ENCODE data around the gene STK11. TPM values are rescaled to one million over a fixed set of nuclear protein-coding genes. Genes with fewer than 3 reads are reported as not detected.

The STK11 gene
- total RNA-seq, 1 experiment from 2014 or later: 116 TPM

GRCh38 chr19:1158885-1159448 is 46.6 kb upstream of the STK11 start:
- TF ChIP-seq SIN3A (IDR thresholded peaks at IDR 0.05; ENCODE audit: borderline replicate concordance, insufficient read depth, low read depth, low read length) (no peak), TCF7L2 (IDR thresholded peaks at IDR 0.05; ENCODE audit: low read depth, low read length) (no peak), POLR2AphosphoS5 (IDR thresholded peaks at IDR 0.05; ENCODE audit: low read depth, low read length) (no peak)
- TF ChIP-seq, protein P1, sequence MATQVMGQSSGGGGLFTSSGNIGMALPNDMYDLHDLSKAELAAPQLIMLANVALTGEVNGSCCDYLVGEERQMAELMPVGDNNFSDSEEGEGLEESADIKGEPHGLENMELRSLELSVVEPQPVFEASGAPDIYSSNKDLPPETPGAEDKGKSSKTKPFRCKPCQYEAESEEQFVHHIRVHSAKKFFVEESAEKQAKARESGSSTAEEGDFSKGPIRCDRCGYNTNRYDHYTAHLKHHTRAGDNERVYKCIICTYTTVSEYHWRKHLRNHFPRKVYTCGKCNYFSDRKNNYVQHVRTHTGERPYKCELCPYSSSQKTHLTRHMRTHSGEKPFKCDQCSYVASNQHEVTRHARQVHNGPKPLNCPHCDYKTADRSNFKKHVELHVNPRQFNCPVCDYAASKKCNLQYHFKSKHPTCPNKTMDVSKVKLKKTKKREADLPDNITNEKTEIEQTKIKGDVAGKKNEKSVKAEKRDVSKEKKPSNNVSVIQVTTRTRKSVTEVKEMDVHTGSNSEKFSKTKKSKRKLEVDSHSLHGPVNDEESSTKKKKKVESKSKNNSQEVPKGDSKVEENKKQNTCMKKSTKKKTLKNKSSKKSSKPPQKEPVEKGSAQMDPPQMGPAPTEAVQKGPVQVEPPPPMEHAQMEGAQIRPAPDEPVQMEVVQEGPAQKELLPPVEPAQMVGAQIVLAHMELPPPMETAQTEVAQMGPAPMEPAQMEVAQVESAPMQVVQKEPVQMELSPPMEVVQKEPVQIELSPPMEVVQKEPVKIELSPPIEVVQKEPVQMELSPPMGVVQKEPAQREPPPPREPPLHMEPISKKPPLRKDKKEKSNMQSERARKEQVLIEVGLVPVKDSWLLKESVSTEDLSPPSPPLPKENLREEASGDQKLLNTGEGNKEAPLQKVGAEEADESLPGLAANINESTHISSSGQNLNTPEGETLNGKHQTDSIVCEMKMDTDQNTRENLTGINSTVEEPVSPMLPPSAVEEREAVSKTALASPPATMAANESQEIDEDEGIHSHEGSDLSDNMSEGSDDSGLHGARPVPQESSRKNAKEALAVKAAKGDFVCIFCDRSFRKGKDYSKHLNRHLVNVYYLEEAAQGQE (IDR thresholded peaks at IDR 0.05; ENCODE audit: insufficient read depth in 1 of 2, low read depth in 2 of 2, low read length in 1 of 2): no peak
- TF ChIP-seq, protein P2, sequence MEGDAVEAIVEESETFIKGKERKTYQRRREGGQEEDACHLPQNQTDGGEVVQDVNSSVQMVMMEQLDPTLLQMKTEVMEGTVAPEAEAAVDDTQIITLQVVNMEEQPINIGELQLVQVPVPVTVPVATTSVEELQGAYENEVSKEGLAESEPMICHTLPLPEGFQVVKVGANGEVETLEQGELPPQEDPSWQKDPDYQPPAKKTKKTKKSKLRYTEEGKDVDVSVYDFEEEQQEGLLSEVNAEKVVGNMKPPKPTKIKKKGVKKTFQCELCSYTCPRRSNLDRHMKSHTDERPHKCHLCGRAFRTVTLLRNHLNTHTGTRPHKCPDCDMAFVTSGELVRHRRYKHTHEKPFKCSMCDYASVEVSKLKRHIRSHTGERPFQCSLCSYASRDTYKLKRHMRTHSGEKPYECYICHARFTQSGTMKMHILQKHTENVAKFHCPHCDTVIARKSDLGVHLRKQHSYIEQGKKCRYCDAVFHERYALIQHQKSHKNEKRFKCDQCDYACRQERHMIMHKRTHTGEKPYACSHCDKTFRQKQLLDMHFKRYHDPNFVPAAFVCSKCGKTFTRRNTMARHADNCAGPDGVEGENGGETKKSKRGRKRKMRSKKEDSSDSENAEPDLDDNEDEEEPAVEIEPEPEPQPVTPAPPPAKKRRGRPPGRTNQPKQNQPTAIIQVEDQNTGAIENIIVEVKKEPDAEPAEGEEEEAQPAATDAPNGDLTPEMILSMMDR (IDR thresholded peaks at IDR 0.05): no peak
- in situ Hi-C loops (cut with HindIII; ENCODE audit: low pct_unique_long_range_greater_than_20kb, low sequenced_read_pairs) (no loop called here), intact Hi-C loops (cut with micrococcal nuclease; ENCODE audit: unreplicated experiment) (no loop called here)
- H3K27me3 ChIP-seq (ENCODE audit: control insufficient read depth, insufficient read depth, low read length): no peaks in the 10 kb centered on the region
- peaks cover 57% of the 10 kb centered on the region for H3K4me1 ChIP-seq (ENCODE audit: control insufficient read depth, insufficient read depth, low read length)
- ATAC-seq: no peak
- ChIA-PET POLR2A (no interaction called here), CTCF (no interaction called here)
- no TSS peak for BruUV-seq (replicated peaks)
- H3K36me3 ChIP-seq (ENCODE audit: control insufficient read depth, insufficient read depth, low read length): no peaks in the 10 kb centered on the region
- no peak overlapping the region; the same call in 1 of the 2 replicates for H3K27ac ChIP-seq (ENCODE audit: low read length)
- H3K4me3 ChIP-seq (ENCODE audit: low read depth in 2 of 2, low read length in 2 of 2): no peak overlapping the region
- H3K9me3 ChIP-seq (ENCODE audit: control insufficient read depth, insufficient read depth, low read depth, low read length): no peaks in the 10 kb centered on the region
- no peak for DNase-seq (ENCODE audit: low read depth, low spot score)

- in situ Hi-C loops (cut with HindIII; ENCODE audit: low pct_unique_long_range_greater_than_20kb, low sequenced_read_pairs) (no loop called here), intact Hi-C loops (cut with micrococcal nuclease; ENCODE audit: unreplicated experiment) (no loop called here)
- ChIA-PET CTCF (no interaction called here), POLR2A (no interaction called here)
- no TSS peak for BruUV-seq (replicated peaks)
- H3K4me3 ChIP-seq (ENCODE audit: low read depth in 2 of 2, low read length in 2 of 2): no peak overlapping the region
- TF ChIP-seq, protein P2 (IDR thresholded peaks at IDR 0.05): no peak
- no peak for TF ChIP-seq TCF7L2 (IDR thresholded peaks at IDR 0.05; ENCODE audit: low read depth, low read length)
- TF ChIP-seq, protein P1 (IDR thresholded peaks at IDR 0.05; ENCODE audit: insufficient read depth in 1 of 2, low read depth in 2 of 2, low read length in 1 of 2): no peak
- no peak; the same call in 1 of the 2 replicates for TF ChIP-seq POLR2AphosphoS5 (IDR thresholded peaks at IDR 0.05; ENCODE audit: low read depth, low read length)
- no peak for TF ChIP-seq SIN3A (IDR thresholded peaks at IDR 0.05; ENCODE audit: borderline replicate concordance, insufficient read depth, low read depth, low read length)
- H3K27me3 ChIP-seq (ENCODE audit: control insufficient read depth, insufficient read depth, low read length): no peaks in the 10 kb centered on the region
- no peaks in the 10 kb centered on the region for H3K36me3 ChIP-seq (ENCODE audit: control insufficient read depth, insufficient read depth, low read length)
- DNase-seq (ENCODE audit: low read depth, low spot score) (no peak), ATAC-seq (no peak)
- H3K4me1 ChIP-seq (ENCODE audit: control insufficient read depth, insufficient read depth, low read length): peaks cover 52% of the 10 kb centered on the region
- no peaks in the 10 kb centered on the region for H3K9me3 ChIP-seq (ENCODE audit: control insufficient read depth, insufficient read depth, low read depth, low read length)
- H3K27ac ChIP-seq (ENCODE audit: low read length): peak overlapping the region; percentile 75
These were observed 45.5 kb upstream of the STK11 start for GRCh38 chr19:1159864-1160595.
